ENCODE data around the gene MEF2C.

GRCh38 chr5:88818296-88818695 is 64.7 kb downstream of the MEF2C start:
- TF ChIP-seq CTCF (IDR thresholded peaks at IDR 0.05; ENCODE audit: poor library complexity, severe bottlenecking) (no peak), TAF1 (IDR thresholded peaks at IDR 0.05; ENCODE audit: low read depth) (no peak), MXI1 (conservative IDR thresholded peaks at IDR 0.05; ENCODE audit: poor library complexity, severe bottlenecking) (no peak), EP300 (conservative IDR thresholded peaks at IDR 0.05; ENCODE audit: poor library complexity, severe bottlenecking) (no peak), SMC3 (conservative IDR thresholded peaks at IDR 0.05; ENCODE audit: poor library complexity) (no peak), EZH2 (IDR thresholded peaks at IDR 0.05; ENCODE audit: borderline replicate concordance, insufficient read depth, low read length, poor library complexity, severe bottlenecking) (no peak)
